NCI-H2227 (cell line): ENCODE measurements around the gene AGK.
A peak's percentile ranks its signal among the peaks of the same experiment; 100 is the strongest.
"Not testable (repeated sequence)": the region's sequence is repeated elsewhere in the genome, so short reads cannot be mapped to it uniquely, and the experiment has no call there.

ENCODE experiments used
- DNase-seq: peaks from one replicate; lab custom pipeline; 2025; ENCODE audit not compliant: unreplicated experiment; lab: John Stamatoyannopoulos, UW

The AGK gene

DNA sequence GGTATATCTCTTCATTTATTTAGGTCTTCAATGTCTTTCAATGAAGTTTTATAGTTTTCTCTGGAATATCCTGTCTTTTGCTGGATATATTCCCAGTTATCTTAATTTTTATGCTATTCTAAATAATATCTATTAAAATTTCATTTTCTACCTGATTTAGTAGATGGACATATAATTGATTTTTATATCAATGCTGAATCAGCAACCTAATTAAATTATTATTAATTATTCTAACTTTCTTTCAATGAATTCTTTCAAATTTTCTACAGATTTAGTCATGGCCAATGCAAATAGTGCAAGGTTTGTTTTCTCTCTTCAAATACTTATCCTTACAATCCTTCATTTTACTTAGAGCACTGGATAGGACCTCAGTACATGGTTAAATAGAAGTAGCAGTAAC, 94.0 kb downstream of the AGK start:
- no peak for DNase-seq

DNA sequence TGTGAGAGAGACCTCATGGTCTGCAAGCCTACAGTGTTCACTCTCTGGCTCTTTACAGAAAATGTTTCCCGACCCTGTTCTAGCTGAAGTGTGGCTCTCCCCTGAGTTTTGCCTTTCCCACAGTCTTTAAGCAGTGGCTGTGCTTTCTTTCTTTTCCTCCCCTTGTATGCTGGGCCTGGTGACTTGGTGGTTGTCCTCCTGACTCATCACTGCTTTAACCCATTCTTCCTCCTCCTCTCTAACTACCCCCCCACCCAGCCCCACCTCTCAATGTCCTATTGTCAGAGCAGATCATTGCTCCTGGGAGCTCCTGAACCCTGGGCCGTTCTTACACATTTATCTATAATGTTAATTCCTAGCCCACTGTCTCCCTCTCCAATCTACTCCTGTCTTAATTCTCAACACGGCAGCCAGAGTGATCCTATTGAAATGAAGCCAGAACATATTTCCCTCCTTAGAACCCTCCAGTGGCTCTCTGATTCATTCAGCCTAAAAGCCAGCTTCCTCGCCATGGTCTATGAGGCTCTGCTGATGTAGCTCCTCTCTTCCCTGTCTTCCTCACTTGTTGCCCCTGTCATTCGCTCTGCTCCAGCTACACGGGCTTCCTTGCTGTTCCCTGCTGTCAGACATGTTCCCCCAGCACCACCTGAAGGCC, 95.7 kb downstream of the AGK start:
- no peak for DNase-seq

DNA sequence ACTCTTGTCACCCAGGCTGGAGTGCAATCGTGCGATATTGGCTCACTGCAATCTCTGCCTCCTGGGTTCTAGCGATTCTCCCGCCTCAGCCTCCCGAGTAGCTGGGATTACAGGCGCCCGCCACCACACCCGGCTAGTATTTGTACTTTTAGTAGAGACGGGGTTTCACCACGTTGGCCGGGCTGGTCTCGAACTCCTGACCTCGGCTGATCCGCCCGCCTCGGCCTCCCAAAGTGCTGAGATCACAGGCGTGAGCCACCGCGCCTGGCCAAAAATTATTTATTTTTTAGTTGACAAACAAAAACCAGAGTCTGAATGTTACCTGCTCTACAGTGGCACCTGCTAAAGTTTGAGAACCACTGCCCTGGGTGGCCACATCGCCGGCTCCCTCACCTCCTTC, 96.5 kb downstream of the AGK start:
- DNase-seq: not testable (repeated sequence)

DNA sequence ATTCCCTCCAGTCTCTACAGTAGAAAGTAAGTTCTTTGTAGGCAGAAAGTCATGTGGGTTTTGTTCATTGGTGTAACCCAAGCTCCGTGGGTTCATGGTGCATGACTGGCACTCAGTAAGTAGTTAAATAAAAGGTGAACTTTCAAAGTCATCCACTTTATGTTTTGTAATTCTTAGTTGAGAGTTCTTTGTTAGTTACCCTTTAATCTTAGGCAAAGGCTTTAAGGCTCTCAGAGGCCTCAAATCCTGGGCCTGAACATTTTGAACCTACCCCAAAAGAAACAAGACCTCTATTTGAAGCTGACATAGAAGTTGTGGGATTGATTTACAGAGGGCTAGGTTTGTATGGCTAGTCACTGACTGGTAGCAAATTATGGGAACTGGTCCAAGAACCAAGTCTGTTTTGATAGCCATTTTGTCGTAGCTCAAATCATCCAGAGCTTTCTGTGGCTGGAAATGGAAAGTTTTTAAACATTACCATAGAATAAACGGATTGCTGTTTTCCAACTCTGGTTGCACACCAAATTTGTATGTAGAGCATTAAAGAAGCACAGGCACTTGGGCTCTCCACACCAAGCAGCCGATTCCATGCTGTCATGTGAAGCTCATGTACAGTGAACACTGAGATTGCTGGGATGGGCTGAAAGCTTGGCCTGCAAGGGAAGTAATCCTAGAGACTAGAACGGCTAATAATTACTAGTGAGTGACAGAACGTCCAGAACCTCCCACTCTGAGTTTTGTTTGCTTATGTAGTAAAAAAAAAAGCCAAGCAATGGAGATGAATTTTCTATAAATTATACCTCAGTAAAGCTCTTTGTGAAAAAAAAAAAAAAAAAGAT, 97.3 kb downstream of the AGK start:
- peak; percentile 35 for DNase-seq

DNA sequence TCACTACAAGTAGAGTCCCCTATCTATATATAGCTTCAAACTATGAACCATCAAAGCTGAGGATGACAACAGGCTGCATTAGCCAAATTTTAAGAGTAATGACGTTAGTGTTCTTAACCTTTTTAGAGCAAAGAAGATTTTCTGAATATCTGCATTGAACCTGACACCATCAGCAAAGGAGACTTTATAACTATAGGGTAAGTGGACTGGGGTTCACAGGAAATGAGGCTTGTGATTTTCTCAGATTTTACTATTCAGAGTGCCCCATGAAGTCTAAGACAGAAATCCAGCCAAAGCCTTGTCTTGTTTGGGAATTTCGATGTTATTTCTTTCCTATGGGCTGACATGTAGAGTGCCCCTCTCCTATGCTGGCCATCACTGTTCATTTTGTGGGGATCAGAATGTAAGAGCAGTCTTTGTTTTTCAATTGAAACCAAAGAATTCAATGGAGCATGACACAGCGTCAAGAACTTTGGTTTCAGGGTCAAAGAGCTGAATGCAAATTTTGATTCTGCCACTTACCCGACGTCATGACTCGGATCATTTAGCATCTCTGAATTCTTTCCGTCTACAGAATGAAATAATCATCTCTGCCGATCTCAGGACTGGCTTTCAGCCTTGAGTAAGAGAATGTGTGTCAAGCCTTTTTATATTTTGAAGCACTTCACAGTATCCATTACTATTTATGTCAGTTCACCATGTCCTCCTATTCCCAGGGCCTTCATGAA, 98.1 kb downstream of the AGK start:
- DNase-seq: no peak

DNA sequence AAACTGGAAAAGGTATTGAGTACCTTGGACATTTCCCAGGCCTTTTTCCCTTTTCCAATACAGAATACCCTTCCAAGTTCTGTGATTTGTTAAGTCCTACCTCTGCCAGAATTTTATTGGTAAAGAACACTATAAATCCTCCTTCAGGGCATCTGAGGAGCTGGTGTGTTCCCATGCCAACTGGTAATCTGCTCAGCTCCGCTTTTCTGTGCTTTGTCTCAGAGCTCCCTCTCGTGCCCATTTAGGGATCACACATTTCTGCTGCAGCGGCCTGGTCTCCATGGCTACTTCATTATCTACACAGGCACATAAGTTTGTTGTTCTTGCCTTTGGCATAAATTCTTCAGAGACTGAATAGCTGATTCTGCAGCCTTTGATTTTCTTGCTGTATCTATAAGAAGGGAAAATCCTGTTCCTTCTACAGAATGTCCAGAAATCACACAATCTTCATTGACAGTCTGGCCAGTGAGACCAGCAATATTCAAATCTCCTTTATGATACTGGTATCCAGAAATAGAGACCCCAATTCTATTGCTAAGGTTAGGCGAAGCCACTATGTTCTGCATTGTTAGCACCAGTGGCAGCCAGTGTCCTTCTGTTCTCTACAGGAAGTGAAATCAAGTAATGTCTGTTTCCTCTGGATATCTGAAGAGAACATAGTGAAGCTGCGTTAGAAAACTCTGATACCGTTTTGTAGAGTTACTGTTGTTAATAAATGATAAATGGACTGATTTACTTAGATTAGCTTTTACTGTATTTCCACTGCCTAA, 98.8 kb downstream of the AGK start:
- peak; percentile 93 for DNase-seq

DNA sequence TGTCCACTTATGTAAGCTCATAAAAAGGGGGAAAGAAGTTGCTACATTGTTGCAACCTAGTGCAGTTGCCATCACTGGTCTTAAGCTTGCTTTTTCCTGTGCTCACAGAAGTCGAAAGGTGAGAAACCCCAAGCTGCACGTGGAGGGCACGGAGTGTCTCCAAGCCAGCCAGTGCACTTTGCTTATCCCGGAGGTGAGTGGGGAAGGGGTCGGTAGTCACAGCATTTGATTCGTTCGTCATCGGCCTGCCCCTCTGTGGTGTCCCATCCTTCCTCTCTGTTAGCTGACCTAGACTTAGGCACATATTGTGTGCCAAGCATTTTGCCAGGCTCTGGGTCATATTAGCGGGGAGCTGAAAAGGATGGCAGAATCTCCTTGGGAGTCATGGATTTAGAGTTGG, 100.2 kb downstream of the AGK start:
- no peak for DNase-seq

DNA sequence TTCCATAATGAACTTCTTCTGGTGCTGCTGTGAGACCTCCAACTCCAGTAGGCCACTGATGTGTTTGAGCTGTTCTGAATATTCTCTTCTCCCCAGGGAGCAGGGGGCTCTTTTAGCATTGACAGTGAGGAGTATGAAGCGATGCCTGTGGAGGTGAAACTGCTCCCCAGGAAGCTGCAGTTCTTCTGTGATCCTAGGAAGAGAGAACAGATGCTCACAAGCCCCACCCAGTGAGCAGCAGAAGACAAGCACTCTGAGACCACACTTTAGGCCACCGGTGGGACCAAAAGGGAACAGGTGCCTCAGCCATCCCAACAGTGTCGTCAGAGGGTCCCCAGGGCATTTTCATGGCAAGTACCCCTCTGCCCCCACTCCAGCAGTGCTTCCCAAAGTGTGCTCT, 101.5 kb downstream of the AGK start:
- no peak for DNase-seq

DNA sequence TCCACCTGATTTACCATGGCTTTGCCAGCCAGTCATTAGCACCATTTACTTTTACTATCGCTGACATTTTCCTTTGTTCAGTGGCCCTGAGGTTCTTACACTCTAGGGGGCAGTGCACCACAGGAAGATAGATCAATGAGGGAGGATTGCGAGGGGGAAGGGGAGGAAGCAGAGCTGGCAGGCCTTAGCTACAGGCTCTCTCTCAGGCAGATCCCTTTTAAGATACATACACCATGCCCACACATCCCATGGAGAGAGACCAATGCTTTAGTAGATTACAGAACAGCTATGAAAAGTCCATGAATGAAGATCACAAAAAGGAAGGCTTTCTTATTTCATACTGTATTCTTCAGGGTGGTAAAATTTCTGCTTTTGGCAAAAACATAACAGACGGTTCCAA, 103.3 kb downstream of the AGK start:
- DNase-seq: peak; percentile 88

DNA sequence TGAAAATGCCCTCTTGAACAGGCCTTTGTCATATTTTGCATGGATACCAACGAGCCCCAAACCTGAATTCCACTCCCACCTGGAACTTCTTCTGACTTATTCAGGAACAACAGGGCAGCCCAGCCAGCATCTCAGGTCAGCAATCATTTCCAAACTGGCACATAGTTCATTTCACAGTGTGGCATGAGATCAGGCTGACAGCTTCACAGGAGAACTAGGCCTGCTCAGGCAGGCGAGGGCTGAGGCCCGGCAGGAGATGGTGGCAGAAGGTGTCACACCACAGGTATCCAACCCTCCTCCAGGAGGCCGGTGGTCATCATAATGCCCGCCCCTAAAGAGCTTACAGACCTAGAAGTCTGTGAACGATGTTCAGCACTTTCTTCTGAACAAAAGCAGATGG, 108.3 kb downstream of the AGK start:
- no peak for DNase-seq

DNA sequence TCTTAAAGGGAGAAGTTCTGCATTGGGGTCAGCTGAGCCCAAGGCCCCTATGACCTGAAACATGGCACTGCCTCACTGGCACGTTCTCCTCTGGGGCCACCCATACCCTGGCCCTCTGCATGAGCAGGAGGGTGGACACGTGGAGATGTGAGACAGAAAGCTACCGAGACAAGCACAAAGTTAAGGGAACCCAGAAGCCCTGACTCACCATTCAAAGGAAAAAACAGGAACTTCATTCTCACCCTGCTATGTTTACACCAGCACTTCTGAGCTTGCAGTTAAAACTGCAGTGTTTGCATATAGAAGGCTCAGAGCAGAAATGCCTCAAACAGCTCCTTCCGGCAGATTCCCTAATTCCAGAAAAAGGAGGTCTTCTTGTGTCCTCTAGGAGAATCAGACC, 109.0 kb downstream of the AGK start:
- no peak for DNase-seq

DNA sequence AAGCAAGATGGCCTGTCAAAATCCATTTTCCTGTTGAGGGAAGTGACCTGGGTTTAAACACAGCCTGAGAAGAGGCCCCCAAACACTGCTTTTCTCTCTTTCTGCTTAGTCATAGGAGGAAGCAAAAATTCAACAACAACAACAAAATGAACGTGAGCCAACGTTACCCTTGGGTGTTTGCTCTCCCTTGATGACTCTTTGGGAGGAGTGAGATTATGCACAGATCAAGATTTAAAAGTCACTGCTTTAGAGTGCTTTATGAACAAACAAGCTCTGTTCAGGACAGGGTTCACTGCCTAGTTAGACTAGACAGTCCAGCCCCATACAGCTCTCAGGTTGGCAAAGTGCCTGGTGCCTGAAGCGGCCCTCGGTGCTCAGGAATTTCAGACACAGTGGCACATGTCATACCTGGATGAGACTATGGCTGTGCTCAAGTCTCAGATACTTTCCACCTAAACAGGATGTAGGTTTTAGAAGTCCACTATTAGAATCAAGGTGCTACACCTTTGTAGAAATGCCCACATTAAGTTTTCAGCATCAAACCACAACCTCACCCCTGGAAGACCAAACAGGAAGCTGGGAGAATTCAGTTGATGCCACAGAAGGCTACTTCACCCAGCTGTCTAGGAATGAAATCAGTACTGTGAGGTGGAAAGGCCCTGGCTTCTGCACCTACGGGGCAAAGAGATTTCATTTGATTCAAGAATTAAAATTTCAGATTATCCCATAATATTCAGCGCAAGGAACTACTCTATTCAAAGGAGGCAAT, 112.1 kb downstream of the AGK start:
- no peak for DNase-seq

DNA sequence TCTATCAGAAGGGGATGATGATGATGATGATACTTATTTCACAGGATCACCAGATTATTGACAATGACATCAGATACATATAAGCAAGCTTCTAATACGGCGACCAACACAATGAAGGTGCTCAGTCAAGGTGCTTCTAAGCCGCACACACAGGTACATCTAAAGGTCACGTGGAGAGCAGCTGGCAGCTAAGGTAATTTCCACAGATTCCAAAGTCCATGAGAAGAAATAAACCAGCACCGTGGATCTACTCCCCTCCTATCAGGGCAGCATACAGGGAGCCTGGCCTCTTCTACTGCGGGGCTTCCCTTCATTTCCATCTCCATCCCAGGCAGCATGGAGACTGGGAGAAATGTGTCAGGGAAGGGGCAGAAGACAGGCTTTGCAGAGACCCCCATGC, 113.2 kb downstream of the AGK start:
- DNase-seq: no peak

DNA sequence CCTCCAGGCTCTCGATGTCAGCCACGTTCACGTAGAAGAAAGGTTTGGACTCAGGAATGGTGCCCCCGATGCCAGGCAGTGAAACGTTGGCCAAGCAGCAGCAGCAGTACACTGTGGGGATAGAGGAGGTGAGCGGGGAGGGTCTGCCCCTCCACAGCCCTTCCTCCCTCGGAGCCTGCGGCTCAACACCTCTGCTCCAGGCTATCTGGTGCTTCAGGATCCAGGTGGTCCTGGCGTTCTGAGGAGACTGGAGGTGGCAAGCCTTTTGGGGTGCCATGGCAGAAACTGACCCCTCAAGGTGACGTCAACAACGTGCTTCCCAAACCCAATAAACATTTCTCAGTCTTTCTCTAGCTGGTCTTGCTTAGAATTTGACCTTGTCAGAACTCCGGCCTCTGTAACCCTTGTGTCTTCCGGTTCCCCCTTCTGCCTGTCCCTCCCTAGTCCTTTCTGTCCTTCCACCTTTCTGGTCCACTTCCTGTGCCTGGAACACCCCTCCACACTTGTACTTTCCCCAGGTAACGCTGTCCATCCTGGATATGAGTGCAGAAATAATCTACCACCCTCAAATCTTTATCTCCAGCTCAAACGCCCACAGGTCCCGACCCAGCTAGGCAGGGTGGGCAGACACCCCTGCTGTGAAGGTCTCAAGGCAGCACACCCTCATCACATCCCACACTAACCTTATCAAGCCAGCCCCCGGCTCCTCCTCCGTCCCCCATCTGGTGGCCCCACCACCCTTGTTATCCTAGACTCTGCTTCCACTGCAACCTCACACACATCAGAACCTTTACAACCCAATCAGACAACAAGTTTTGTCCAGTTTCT, 114.2 kb downstream of the AGK start:
- no peak for DNase-seq

DNA sequence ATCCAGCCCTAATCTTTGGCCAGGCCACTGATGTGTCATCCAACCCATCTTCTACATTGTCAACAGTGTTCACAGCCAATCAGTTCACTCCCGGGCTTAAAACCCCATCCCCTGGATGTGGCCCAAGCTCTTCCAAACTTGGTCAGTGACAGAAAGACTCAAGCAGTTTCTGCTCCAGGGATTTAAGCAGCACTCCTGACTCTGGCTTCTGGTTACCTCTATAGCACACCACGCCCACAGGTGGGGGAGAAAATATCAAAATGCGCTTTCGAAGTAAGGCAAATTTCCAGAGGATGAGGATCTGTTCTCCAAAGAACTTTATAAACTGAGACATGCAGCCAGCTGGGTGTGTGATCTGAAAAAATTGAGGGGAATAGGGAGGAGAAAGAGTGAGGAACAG, 114.9 kb downstream of the AGK start:
- DNase-seq: no peak

DNA sequence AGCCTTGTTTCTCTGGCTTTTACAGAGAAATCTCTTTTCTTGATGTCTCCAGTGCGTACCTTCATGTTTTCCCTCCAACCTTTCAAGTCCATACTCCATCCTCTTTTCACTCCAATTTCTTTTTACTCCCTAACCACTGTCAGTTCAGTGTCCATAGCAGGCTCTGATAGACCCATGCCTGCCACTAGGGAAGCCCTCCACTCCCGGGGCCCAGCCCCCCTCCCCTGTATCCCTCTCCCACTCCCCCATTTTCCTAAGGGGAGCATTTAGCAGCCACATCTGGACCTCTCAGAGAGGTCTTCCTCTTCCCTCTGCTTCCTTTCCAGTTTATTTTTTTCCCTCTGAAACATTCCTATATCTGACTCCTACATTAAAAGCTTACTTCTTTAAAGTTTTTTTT, 117.6 kb downstream of the AGK start:
- no peak for DNase-seq

DNA sequence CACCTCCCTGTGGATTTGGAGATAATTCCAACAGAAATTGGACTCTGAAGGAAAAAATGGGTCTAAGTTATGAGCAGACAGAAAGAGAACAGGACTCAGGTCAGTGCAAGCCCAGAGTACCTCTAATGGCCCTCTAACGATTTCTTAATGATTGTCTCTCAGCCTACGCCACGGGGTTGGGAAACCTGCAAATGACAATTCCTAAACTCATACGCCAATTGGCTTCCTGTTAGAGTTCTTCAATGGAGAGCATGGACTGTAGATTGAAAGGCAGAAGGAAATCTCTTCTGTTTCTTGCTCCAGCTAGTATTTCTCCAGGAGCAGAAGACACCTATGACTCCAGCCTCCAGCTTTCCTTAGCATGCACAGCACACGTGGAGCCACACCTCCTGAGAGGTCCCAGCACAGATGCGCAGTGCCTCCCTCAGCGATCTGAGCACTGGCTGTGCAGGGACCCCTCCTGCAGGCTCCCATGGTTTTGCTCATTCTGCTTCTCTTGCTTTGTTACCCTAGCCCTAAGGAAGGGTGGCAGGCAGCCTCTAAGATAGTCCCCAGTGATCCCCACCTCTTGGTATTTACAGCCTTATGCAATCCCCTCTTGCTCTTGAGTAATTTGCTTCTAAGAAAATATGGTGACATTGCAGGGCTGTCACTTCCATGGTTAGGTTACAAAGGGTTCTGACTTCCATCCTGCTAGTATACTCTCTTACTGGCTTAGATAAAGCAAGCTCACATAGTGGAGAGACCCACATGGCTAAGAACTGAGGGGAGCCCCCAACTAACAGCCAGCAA, 120.7 kb downstream of the AGK start:
- DNase-seq: no peak

DNA sequence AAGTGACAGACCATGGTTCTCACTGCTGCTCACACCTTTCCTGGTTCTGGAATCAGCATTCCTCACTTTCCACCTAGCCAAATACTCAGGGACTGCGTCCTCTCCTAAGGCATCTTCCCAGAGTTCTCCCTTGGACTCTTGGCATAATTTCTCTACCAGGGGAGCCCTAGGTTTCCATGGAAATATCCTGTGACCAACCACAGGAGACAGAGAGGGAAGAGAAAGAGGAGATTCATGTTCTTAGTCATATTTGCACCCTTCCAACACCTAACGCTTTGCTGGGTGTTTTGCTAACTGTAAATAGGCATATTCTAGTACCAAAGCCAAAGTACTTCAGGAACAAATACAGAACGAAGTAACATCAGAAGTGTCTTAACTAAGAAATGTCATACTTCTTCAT, 122.1 kb downstream of the AGK start:
- DNase-seq: no peak

DNA sequence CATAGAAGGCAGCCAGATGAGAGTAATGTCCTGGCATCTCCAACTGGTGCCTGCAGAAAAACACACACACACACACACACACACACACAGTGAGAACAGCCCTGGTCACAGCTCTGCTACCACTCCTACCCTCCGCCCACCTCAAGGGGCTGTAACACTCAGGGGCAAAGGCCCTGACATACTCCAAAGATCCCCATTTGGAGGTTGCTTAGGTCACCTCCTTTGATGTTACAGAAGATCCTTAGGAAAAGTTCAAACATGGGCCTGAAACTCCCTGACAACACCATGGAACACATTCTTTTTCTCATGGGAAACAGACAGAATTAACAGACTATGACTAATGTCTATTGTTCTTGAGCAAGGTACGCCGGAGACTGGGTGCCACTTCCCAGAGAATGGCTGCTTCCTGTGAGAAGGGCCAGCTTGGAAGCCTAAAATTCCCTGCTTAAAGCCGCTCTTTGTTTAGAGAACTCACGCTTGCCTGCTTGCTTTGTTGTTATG, 123.0 kb downstream of the AGK start:
- no peak for DNase-seq
